Cardiac fibroblast (primary cell): ENCODE data around the gene ACTR3.
"Not testable (repeated sequence)": the region's sequence is repeated elsewhere in the genome, so short reads cannot be mapped to it uniquely, and the experiment has no call there.

ENCODE experiments used
- DNase-seq, 2 donors: peaks; one replicate each; pipeline versions ENCODE4 v3.0.0 to v3.0.0-alpha.2; 2010; ENCODE audit warnings: low read depth in 2 of 2
- H3K4me3 ChIP-seq, 2 donors: replicated peaks in 1 of 2; 1 replicate in 1 of 2; 2 replicates in 1 of 2; pipeline ENCODE4 v1.5.1; 2011; ENCODE audit warnings: low read depth in 2 of 2, low read length in 2 of 2, mild to moderate bottlenecking in 2 of 2, moderate library complexity in 1 of 2
- CTCF ChIP-seq: IDR thresholded peaks from one replicate; pipeline ENCODE4 v1.5.1; 2011; ENCODE audit warnings: low read depth, mild to moderate bottlenecking, low read length, inconsistent platforms

The ACTR3 gene

DNA sequence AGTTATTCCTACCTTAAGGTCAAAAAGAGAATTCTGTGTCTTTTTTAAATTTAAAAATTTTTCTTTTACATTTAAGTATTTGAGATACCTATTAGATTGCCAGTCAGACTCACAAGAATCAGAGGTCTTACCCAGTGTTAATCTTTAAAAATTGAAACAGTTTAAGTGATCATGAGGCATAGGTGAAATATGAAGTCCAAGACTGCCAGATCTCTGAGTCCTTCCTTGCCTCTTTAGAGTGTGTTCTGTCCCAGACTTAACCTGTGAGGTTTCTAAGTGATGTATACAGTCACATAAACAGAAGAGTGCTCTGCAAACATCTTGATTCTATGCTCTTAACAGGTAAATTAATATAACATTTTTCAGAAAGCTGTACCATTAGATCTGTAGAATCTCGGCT lies 40.6 kb downstream of the ACTR3 start:
- TF ChIP-seq CTCF = no peak
- peak in 1 of 2 donors; percentile 28 for DNase-seq
- no peak overlapping the region for H3K4me3 ChIP-seq

DNA sequence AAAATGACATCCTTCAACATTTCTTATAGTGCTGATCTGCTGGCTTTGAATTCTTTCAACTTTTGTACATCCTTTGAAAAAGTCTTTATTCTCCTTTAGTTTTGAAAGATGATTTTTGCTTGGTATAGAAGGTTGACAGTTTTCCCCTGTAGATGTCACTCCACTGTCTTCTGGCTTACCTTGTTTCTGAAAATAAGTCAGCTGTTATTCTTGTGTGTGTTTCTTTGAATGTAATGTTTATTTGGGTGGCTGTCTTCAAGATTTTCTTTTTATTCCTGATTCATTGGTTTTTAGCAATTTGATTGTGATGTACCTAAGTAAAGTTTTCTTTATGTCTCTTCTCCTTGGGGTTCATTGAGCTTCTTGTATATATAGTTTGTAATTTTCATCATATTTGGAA lies 47.6 kb downstream of the ACTR3 start:
- no peak overlapping the region for H3K4me3 ChIP-seq
- peak in 1 of 2 donors; percentile 3 for DNase-seq
- no peak for TF ChIP-seq CTCF

GRCh38 chr2:113940891-113941290 lies 51.0 kb downstream of the ACTR3 start:
- no peak for TF ChIP-seq CTCF
- no peak overlapping the region for H3K4me3 ChIP-seq
- peak in 1 of 2 donors; percentile 35 for DNase-seq

GRCh38 chr2:113945784-113946183 lies 55.9 kb downstream of the ACTR3 start:
- not testable (repeated sequence) for H3K4me3 ChIP-seq, DNase-seq

- not testable (repeated sequence) for H3K4me3 ChIP-seq, DNase-seq
These were observed 61.0 kb downstream of the ACTR3 start for GRCh38 chr2:113950906-113951305.

GRCh38 chr2:113961000-113961399 lies 71.1 kb downstream of the ACTR3 start:
- no peak for DNase-seq
- H3K4me3 ChIP-seq = no peak overlapping the region
- no peak for TF ChIP-seq CTCF

GRCh38 chr2:113962692-113963480 lies 73.0 kb downstream of the ACTR3 start:
- H3K4me3 ChIP-seq = no peak overlapping the region
- TF ChIP-seq CTCF = no peak
- DNase-seq = peak; percentile 64 to 70

DNA sequence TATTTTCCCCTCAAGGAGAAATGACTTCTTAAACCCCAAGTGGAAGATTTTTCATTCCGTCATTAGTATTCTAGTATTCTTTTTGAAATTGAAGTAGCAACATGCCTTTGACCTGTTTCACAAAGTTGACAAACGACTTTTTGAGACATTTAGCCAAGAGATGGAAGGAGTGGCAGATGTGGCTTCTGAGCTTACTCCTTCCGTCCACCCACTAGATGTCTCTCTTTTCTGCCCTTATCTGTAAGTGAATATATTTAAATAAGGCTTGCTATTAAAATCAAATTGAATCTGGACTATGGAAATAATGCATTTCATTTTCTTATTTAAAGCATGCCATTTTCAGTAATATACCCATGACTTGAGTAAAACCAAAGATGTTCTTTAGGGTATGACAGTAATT lies 74.1 kb downstream of the ACTR3 start:
- no peak for TF ChIP-seq CTCF
- H3K4me3 ChIP-seq = no peak overlapping the region
- DNase-seq = no peak
